GDM1 (cell line): ENCODE measurements around the gene CELF2.

Experiments used
- DNase-seq: peaks from one replicate; lab custom pipeline; 2025; lab: John Stamatoyannopoulos, UW

CELF2 gene

DNA sequence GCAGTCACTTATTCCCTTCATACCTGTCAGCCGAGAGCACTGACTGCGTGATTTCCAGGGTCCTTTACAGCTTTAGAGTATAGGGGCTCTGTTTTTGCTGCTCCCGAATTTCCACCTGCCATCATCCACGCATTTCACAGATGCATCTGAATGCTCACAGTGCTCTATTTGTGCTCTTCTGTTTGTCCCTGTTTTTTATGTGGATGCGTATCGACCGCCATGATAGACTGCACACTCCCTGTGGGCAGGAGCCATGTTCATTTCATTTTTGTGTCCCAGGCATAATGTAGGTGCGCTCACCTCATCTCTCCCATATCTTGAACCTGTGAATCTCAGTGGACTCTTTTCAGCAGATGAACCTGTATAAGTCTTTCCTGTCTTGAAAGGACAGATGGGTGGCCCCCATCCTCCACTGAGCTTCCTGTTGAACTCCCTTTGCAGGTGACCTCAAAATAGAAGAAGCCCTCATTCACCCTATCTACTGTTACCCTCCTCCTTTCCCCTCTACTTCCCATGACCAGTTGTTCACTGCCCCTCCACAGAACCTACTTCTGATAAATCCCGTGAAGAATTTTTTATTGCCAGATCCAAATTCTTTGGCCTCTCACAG is 228.4 kb downstream of the CELF2 start:
- DNase-seq, result no peak

DNA sequence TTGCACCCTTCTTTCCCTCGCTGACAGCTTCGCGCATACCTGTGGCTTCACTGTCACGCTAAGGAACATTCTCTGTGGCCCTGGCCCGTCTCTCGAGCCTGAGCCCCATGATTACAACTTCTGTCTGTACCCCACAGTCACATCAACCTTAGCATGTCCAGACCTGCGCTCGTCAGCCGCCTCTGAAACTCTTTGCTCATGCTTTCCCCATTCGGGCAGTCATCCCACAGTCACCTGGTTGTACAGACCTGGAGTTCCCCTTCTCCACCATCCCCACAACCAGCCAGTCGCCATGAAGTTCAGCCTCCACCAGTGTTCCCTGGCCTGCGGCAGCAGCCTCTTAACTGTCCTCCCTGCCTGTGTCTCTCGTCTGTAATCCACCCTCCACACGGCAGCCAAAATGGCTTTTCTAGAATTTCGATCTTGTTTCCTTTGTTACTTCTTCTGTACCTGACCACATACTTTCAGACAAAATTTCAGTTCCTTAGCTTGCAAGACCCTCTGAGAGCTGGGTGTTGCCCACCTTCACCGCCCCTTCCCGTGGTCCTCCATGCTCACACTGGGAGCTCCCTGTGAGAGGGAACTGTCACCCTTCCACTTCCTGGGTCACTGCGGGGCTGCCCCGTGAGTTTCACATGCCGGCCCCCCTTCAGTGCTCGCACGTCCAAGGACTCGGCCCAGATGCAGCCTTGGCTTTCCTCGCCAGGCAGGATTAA is 229.2 kb downstream of the CELF2 start:
- DNase-seq, result no peak

DNA sequence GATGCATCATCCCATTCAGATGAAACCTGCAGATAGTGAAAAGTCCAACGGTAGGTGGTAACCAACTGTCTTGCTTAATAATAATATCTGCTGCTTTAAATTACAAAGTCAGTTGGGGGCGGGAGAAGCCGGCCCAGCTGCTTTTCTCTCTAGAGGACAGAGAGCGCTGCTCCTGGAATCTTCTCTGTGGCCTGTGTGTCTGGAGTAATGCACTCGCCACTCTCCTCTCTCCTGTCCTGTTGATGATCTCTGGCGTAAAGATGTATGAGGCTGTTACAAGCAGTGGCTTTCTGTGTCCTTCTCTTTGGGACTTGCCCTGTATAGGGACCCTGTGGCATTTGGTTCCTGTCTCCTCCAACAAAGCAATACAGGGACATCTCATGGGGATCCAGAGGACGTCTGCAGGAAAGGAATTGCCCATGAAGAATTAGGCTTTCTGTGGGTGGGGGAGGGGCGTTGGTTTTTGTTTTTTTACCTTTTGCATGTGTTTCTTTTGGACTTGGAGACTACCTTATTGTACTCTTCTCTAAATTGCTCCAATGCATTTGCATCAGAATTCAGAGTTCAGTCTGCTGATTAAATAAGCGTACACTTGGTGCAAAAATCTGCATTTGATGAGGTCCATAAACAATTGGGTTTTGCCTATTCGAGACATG is 231.6 kb downstream of the CELF2 start:
- DNase-seq, result no peak

DNA sequence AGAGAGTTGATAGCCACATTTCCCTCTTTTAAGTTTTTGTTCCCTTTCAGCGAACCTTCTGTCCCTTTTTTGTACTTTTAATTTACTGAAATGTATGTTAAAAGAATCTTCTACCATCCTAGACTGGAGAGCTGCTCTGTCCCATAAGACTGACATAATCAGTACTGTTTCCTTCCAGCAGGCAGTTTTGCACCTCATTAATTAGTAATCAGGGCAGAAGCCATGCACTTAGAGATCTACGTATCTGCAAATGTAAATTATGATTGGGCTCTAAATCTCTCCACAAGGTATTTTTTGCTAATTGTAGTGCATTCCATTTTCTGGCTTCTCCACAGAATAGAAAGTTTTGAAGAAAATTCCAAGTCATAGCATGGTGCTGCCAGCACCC is 232.1 kb downstream of the CELF2 start:
- no peak for DNase-seq

DNA sequence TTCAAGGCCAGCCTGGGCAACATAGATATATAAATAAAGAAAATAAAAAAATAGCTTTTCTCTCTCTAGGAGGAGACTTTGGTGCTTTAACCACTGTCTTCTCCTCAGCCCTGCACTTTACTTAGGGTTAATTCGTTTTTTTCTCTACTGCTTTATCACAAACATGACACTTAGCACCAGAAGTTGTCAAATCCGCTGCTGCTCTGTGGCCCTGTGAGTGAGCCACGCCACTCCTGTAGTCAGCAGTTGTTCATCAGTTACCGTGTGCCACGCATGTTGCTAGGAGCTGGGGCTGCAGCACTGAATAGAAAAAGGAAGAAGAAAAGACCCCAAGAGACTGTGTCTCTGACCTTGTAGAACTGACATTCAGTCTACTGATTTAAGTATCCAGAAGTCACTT is 232.6 kb downstream of the CELF2 start:
- no peak for DNase-seq

DNA sequence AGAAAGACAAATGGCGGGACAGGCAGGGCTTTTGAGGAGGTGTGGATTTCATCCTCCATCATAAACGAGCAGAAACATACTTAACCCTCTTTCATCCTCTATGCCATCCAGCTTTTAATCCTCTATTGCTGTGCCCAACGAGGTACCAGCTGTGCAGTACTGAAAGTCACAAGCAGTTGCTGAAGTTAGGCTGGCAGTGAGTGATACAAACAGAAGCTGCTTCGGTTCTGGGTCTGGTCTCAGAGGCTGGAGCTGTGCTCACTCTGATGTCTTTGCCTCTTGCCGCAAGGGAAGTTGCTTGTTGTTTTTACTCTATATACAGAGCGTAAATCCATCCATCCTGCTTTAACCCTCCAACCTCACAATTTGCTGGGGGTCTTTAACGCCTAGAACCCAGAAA is 235.2 kb downstream of the CELF2 start:
- no peak for DNase-seq

DNA sequence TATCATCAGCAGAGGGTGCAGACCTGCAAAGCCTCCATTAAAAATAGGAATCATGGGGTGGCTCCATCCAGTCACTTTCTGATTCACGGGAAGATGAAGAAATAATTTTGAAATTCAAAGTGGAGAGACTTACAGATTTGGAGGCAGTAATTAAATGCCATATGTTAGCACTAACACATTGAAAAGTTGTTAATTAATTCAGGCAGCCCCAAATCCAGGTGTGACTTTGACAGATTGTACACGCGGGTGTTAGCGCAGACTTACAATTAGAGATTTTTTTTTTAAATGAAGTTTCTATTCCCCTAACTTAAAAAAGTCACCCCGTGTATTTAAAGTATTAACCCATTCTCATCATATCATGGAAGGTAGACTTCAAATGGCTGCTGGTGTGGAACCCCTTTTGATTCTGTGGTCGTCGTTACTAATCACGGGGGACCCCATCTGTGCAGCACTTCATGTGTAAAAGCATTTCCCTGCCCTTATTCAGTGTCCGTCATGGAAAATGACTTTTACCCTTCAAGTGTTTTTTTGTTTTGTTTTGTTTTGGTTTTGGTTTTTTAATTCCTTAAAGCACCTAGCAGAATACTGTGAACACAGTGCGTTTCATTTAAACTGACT is 235.8 kb downstream of the CELF2 start:
- no peak for DNase-seq

DNA sequence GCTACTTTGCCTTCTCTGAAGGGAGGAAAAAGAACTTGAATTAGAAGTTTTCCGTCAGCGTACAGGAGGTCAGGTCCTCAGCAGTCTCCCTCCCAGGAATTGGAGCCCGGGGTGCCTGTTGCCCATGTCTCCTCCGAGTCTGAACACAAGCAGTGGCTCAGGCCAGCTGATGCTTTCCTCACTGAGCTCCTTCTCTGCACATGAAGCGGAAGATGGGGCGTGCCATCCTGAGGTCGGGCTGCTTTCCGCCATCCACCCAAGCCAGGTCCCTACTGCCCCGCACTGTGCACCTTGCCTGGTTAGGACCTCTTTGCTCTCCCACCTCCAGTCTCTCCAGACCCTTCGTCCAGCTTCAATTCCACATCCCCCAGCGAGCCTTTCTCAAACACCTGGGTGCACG is 237.5 kb downstream of the CELF2 start:
- no peak for DNase-seq

DNA sequence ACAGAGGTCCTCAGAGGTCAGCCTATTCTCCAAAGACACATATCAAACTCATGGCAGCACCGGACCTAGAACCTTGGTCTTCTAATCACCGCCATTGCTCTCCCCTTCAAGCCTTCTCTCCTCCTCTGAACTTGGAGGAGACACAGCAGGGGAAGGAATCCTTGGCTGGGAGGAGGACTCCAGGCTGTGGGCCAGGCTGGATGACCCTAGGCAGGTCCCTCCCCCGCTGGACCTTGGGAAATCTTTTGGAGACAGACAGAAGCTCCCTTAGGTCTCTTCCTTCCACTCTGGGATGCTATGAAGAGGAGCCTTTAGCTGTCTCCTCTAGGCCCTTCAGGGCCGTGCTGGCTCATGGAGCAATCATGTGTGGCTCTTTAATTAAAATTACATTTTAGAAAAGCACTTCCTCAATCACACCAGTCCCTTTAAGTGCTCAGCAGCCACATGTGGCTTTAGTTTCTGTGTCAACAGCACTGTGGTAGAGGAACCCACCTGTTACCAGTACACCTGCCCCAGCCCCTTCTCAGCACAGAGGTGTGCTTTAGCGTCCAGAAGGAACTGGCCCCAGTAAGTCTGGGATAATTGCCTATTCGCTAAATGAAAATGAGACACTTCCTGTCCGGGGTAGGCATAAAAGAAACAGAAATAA is 238.2 kb downstream of the CELF2 start:
- DNase-seq, result no peak

DNA sequence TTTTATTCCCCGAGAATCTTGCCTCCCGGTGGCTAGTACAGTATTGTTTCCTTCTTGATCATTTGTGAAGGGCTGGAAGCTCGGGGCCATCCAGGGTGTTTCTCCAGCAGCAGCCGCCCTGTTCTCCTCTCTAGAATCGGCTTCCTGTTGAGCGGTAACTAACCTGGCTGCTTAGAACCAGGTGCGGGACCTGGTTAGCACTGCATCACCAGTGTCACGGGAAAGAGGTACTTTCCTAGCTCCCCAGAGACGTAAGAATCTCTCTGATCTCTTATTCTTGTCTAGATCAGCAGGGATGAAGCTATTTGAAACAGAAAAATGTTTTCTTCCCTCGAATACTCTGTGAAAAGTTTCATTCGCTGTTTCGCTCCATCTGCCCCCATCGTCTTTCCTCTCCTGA is 239.2 kb downstream of the CELF2 start:
- no peak for DNase-seq

DNA sequence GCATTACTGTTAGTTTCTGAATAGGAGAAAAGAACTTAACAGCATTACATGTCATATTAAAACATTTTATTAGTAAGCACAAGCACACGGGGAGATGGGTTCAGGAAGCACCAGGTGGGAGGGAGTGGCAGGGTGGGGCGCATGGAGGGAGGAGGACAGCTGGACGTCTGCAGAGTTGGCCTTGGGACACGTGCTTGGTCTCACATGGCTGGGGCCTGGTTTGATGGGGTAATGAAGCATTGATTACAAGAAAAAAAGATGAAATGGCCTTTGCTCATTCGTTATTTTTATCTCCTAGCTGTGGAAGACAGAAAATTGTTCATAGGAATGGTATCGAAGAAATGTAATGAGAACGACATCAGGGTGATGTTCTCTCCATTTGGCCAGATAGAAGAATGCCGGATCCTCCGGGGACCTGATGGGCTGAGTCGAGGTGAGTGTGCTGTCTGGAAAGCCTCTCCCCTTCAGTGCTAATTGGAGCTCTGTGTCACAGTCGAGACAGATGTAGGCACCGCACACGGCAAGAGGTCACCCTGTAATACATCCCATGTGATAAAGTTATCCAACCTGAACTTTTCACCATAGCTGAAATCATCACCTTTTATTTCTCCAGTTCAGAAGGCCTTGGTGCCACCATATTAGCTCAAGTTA is 239.9 kb downstream of the CELF2 start:
- DNase-seq, result no peak

DNA sequence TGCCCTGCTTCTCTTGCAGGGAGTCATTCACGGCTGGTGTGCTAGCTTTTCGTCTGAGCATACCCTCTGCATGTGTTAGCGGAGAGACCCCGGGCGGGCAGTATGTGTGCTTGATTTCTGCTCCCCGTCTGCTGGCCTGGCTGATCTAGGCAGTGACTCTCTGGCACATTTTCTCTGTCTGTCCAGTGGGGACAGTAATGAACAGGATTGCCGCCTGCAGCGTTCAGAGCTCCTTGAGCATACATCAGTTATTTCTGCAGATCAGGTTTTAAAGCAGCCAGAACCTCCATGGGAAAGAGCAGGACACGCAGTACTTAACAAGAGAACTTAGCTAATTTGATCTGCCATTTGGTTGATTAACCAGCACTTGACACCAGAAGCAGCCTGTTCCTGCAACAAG is 242.5 kb downstream of the CELF2 start:
- DNase-seq, result no peak

DNA sequence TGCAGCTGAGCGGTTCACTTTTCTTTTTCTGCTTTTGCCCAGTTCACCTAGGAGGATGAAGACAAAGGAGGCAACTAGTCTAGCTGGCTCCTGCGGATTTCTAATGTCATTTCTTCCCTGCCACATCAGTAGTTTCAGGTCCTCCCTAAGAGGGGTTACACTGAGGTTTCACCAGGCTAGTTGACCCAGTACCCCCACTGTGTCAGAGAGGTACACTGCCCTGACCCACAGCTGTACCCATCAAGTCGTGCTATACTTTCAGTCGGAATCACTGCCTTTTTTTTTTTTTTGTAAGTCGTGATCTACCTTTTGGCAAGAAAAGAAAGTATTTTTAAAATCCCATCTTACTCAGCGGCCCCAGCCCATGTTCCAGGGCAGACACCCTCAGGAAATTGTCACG is 243.5 kb downstream of the CELF2 start:
- no peak for DNase-seq

DNA sequence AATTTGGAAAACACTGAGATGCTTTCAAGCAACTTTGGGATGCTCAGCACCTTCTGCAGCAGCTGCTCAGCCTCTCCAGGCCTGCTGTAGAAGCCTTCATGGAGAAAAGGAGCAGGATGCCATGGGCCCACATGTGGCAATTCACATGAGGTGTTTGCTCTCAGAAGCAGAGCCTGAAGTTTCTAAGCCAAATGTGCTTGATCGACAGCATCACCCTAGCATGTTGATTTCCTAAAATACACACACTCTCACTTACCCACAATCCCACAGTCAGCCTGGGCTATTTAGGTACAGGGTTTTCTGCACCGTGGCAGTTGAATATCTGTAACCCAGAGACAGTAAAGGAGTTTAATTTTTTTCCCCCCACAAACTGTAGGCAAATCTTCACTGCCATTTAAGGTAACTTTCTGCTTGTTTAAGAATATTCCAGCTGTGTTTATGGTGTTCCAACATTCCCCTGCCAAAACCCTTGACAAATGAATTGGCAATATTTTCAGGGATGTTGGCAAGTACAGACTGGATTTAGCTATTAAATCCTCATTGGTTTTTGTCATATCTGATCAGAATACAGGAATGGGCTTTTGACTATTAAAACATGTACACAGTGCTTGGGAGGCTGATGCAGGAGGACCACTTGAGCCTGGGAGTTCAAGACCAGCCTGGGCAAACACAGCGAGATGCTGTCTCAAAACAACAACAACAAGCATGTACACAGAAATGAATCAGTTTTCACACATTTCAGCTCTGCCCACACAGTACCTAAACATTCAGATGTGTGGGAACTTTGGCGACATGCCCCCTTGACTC is 244.2 kb downstream of the CELF2 start:
- no peak for DNase-seq

DNA sequence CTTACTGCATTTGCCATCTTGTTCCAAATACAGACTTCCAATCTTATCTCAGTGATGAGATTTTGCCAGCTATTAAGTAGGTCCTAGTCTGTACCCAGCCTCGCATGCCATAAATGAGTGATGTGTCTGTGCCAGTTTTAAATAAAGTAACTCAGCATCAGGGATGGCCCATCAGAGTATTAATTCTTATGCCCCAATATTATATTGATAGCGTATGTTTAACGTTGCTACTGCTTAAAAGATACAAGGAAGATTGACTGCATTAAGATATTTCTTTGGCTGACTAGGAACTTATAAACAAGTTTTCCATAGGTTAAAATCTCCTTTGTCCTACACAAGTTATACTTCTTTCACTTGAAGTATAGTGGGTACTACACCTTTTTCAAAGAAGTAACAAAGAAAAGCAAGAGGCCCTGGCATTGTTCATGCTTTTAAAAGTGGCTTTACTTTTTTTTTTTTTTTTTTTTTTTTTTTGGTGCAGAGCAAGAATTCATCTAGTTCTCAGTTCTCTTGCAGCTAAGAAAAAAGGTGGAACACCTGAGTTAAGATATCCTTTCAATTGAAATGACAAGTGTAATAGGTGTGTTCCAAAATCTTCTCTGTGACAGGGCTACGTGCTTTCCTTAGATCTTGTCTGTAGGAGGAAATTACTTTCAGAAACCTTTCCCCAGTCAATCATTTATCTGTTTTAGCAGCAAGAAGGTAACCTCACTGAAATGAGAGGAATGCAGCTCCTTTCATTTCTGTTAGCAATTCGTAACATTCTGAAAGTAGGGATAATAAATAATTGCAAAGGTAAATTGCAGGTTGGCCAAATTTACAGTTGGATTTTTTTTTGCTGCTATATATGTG is 245.0 kb downstream of the CELF2 start:
- no peak for DNase-seq

DNA sequence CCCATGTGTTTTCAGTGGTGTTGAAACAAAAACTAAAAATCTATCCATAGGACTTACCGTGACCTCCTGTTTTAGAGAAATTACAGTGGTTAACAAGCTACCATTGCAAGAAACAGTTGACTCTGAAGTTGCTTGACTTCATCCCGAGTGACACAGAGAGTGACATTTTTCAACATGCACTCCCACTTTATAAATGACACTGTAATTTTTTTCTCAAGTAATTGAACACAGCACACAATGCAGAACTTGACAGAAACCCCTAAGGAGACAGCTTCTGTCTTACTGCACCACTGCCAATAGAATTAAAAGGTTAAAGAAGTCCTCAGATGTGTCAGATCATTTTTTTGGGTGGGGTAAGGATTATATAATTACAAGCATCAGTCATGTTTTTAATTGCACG is 246.1 kb downstream of the CELF2 start:
- DNase-seq, result no peak

DNA sequence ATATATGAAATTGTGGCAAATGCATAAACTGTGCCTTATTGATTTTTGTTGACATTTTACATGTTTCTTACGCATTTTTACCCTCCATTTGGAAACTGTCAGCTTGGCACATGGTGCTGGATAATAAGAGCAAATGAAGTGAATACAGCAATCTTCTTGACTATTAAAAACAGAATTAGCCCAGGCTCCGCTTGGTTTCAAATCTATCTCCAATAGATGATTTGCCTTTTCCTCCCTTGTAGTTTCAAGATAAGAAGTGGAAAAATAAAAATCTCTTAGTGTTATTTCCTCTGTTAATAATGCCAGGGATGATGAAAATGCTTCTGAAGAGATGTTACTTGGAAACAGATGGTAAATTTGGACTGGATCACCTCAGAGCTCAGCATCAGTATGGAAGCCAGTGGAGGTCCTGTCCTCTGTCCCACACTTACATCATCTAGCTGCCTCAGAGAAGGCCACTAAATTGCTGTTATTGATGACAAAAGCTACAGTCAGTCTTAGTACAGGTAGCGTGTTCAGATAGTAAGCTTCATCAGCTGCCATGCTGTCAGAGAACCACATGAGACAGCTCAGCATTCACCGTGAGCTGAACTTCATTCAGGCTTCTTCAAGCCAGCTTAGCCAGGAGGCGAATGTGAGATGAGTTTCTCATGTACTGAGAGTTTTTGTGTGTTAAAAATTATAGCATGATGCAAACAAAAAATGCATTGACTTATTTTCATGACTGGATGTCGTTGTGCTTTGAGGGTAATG is 246.8 kb downstream of the CELF2 start:
- no peak for DNase-seq

DNA sequence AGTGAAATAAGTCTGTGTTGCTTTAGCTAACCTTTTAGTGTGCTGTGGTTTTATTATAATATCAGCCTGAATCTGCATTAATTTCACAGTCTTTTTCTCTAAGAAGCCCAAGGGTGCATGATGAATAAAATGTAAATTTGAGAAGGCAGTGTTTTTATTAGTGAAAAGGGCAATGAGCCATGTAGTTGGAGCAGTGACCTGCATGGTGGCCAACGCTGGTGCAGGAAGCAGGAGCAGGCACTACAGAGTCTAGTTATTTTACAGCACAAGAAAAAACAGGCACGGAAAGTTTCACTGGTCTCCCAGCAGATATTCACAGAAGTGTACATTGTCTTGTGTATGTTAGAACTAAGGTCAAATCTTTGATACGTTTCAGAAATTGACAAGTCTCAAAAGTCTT is 247.8 kb downstream of the CELF2 start:
- DNase-seq, result no peak

DNA sequence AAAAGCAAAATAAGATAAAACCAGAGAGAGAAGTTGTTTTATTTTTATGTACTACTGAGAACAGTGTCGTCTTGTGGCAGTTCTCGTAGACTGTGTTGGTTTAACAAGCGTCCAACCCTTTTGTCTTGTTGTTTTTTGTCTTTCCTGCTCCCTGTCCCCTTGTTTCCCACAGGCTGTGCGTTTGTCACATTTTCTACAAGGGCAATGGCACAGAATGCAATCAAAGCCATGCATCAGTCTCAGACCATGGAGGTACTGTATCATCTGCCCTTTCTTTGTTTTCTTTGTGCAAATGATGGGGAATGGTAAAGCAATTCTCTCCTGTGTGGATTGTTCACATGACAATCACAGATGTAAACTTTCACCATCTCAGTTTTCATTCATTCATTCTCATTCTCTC is 248.8 kb downstream of the CELF2 start:
- no peak for DNase-seq
